ENCODE results near the gene LAMA3. TPM values are rescaled to one million over a fixed set of nuclear protein-coding genes. Genes with fewer than 3 reads are reported as not detected.

LAMA3 gene
- total and polyA plus RNA-seq, 12 donors: 1.6 to 10.2 (median 4.0) TPM

- peaks cover 3% of the 10 kb centered on the region for H3K27me3 ChIP-seq
- no peak overlapping the region for H3K27ac ChIP-seq
- no peak for DNase-seq
- no peaks in the 10 kb centered on the region for H3K36me3 ChIP-seq (replicated peaks in 1 of 2)
- H3K9me3 ChIP-seq (replicated peaks in 1 of 3): no peaks in the 10 kb centered on the region
- 34 to 48% (median 44%) methylated on average over 4 of the region's 4 CpGs for WGBS, 4 donors
- TF ChIP-seq POLR2A (IDR thresholded peaks at IDR 0.05): no peak
- TF ChIP-seq, protein P1, sequence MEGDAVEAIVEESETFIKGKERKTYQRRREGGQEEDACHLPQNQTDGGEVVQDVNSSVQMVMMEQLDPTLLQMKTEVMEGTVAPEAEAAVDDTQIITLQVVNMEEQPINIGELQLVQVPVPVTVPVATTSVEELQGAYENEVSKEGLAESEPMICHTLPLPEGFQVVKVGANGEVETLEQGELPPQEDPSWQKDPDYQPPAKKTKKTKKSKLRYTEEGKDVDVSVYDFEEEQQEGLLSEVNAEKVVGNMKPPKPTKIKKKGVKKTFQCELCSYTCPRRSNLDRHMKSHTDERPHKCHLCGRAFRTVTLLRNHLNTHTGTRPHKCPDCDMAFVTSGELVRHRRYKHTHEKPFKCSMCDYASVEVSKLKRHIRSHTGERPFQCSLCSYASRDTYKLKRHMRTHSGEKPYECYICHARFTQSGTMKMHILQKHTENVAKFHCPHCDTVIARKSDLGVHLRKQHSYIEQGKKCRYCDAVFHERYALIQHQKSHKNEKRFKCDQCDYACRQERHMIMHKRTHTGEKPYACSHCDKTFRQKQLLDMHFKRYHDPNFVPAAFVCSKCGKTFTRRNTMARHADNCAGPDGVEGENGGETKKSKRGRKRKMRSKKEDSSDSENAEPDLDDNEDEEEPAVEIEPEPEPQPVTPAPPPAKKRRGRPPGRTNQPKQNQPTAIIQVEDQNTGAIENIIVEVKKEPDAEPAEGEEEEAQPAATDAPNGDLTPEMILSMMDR (IDR thresholded peaks at IDR 0.05): no peak
- no peaks in the 10 kb centered on the region for H3K4me1 ChIP-seq (replicated peaks in 1 of 2)
- intact Hi-C loops (cut with DNase I): no loop called here
- no peak overlapping the region for H3K4me3 ChIP-seq
These were observed 54.6 kb downstream of the LAMA3 start for GRCh38 chr18:23743733-23744333.

DNA sequence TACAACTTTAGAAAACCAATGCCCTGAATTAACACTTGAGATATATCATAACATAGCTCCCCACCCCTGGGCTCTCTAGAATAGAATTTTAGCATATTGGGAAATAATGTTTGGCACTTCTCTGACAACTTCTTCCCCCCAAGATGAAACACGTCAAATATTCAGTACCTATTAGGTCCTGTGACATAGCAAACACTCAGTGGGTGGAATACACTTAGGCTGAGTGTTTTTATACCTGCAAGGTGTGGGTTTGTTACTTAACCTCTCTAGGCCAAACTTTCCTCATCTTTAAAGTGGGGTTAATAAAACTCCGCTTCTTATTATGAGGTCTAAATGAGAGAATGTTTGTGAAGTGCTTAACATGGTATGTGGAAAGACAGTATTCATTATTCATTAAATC lies 56.1 kb downstream of the LAMA3 start:
- no peak overlapping the region for H3K4me3 ChIP-seq
- H3K9me3 ChIP-seq (replicated peaks in 1 of 3): no peaks in the 10 kb centered on the region
- 93 to 98% (median 94%) methylated on average over 2 of the region's 2 CpGs for WGBS, 4 donors
- intact Hi-C loops (cut with DNase I): no loop called here
- no peaks in the 10 kb centered on the region for H3K4me1 ChIP-seq (replicated peaks in 1 of 2)
- no peak overlapping the region for H3K27ac ChIP-seq
- DNase-seq: no peak
- peaks cover 3% of the 10 kb centered on the region for H3K27me3 ChIP-seq
- no peaks in the 10 kb centered on the region for H3K36me3 ChIP-seq (replicated peaks in 1 of 2)
- TF ChIP-seq, protein P1 (IDR thresholded peaks at IDR 0.05): no peak
- no peak for TF ChIP-seq POLR2A (IDR thresholded peaks at IDR 0.05)

GRCh38 chr18:23746851-23747250 lies 57.6 kb downstream of the LAMA3 start:
- DNase-seq: no peak
- H3K27me3 ChIP-seq: peaks cover 3% of the 10 kb centered on the region
- no peaks in the 10 kb centered on the region for H3K4me1 ChIP-seq (replicated peaks in 1 of 2)
- H3K36me3 ChIP-seq (replicated peaks in 1 of 2): no peaks in the 10 kb centered on the region
- no peak overlapping the region for H3K27ac ChIP-seq
- intact Hi-C loops (cut with DNase I): no loop called here
- no peaks in the 10 kb centered on the region for H3K9me3 ChIP-seq (replicated peaks in 1 of 3)
- H3K4me3 ChIP-seq: no peak overlapping the region
- 80 to 88% (median 86%) methylated on average over 4 of the region's 4 CpGs for WGBS, 4 donors
- TF ChIP-seq, protein P1 (IDR thresholded peaks at IDR 0.05): no peak
- no peak for TF ChIP-seq POLR2A (IDR thresholded peaks at IDR 0.05)

DNA sequence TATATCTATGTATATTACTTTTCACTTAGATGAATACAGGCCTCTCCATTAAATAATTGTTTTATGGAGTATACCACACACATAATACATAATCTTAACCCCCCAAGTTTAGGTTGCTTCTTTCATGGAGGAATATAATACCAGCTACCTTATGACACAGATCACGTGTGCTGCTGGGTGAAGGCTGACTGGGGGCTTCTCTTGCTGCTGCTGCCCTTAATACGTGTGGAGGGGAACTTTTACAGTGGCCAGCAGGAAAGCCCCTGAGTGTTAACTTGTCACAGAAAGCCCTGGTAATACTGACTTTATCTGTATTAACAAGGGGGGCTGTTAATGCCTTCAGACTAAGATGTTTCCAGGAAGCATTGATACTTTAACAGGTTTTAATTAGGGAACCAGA lies 63.1 kb downstream of the LAMA3 start:
- 89 to 100% (median 93%) methylated on average over 2 of the region's 2 CpGs for WGBS, 4 donors
- no peak overlapping the region for H3K27ac ChIP-seq
- intact Hi-C loops (cut with DNase I): no loop called here

More for the DNA sequence above, 63.1 kb downstream of the LAMA3 start:
- no peak overlapping the region for H3K4me3 ChIP-seq
- TF ChIP-seq, protein P1 (IDR thresholded peaks at IDR 0.05): no peak
- no peak for TF ChIP-seq POLR2A (IDR thresholded peaks at IDR 0.05)
- H3K9me3 ChIP-seq (replicated peaks in 1 of 3): no peaks in the 10 kb centered on the region
- DNase-seq: no peak
- no peaks in the 10 kb centered on the region for H3K36me3 ChIP-seq (replicated peaks in 1 of 2)
- no peaks in the 10 kb centered on the region for H3K27me3 ChIP-seq
- H3K4me1 ChIP-seq (replicated peaks in 1 of 2): no peaks in the 10 kb centered on the region

All from adrenal gland (tissue), 12 donors.